Measurements from ENCODE around the gene CKLF.

DNA sequence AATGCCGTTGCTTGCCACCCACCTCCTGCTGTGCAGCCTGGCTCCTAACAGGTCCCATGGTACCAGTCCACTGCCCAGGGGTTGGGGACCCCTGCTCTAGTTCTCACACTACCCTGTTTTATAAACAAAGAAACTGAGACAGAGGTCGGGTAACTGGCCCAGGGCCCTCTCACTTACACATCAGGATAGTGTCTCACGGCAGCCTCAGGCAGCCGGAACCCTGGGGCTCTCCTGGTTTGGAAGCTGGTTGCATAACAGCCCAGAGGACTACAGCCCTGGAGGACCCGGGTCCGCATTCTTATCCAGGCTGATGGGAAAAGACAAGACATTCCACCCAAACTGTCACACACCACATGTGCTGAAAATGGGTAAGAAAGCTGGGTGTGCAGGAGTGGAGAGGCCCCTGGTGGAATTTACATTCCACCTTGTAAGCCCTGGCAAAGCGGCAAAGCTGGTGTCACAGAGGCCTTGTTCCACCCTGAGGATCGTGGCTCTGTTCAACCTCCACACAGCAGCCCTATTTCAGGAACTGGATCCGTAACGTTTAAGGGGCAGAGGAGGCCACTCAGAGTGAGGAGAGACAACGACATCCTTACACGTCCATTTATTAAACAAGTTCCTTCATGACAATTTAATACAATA lies 61.9 kb downstream of the CKLF start:
- no peak for TF ChIP-seq GATA3 (IDR thresholded peaks at IDR 0.05; ENCODE audit: low read depth, low read length)
- TF ChIP-seq GATA2 (IDR thresholded peaks at IDR 0.05; ENCODE audit: low read depth, low read length): no peak
